GM12873 (cell line): ENCODE measurements around the gene RPL37.

Experiments
- CTCF ChIP-seq: IDR thresholded peaks from 2 replicates; pipeline ENCODE4 v1.5.1; 2012; ENCODE audit warnings: low read depth, mild to moderate bottlenecking, moderate library complexity, low read length, control low read depth; ENCODE audit not compliant: insufficient read depth; ENCODE audit errors: missing control alignments

RPL37 gene

DNA sequence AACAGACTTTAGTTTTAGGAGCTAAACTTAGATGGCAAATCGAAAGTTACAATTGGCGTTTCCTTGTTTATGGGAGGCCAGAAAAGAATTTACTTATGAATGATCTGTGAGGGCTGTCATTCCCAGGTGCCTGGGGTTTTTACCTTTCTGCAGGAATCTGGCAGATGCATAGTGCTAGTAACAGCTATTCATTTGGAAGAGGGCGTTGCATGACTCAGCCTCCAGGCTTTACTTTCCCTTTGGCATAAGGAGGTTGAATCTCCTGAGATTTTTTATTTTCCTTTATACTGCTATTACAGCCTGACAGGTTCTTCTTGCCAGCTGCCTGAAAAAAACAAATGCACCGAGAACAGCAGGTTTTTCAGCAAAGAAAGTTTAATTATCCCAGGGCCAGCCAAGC is 36.2 kb upstream of the RPL37 start:
- no peak for TF ChIP-seq CTCF

- no peak for TF ChIP-seq CTCF
Measured at GRCh38 chr5:40869384-40869783, 34.4 kb upstream of the RPL37 start.

GRCh38 chr5:40866844-40867243 is 31.8 kb upstream of the RPL37 start:
- TF ChIP-seq CTCF, result no peak

DNA sequence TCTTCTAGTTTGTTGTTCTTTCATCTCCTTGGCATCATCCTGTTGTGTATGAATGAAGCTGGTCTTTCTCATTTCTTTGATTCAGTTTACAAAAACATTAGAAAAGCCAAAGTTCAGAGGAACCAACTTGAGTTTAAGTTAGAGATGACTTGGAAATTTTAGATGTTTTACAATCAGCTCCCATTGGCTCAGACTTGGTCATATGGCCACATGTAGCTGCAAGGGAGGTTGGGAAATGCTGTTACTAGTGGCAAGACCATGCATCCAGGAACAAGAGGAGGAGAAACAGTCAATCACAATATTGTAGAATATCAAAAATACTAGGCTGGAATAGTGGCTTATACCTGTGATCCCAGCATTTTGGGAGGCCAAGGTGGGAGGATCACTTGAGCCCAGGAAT is 25.7 kb upstream of the RPL37 start:
- no peak for TF ChIP-seq CTCF

DNA sequence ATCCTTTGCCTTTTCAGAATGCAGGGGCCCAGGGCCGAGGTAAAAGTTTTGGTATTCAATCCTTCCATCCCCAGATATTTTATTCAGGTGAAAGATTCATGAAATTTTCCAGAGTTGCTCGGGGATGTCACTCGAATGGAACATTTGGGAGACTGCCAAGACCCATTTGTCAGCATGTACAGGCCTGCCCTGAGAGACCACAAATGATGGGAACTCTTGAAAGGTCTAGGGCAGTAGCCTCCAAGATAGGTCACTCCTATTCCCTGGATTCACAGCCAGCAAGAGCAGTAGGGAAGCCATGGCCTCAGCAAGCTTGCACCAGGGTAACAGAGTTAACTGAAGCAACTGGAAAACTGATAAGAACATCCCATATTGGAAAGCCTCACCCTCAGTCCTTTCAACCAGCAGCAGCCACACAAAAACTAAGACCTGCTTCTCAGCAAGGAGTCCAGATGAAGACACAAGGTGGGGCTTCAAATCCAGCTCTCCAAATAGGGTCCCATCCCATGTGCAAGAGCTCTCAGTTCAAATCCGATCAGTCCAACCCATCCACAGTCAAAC is 18.7 kb upstream of the RPL37 start:
- no peak for TF ChIP-seq CTCF

DNA sequence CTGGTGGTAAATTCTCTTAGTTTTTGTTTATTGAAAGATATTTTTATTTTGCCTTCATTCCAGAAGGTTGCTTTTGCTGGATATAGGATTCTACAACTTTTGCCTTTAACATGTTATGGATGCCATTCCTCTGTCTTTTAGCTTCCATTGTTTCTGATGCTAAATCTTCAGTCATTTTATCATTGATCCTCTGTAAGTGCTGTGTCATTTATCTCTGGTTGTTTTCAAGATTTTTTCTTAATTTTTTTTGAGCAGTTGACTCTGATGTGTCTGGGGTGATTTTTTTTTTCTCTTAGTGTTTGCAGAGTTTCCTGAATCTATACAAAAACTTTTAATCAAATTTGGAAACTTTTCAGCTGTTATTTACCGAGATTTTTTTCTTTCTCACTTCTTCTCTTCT is 12.5 kb upstream of the RPL37 start:
- no peak for TF ChIP-seq CTCF

DNA sequence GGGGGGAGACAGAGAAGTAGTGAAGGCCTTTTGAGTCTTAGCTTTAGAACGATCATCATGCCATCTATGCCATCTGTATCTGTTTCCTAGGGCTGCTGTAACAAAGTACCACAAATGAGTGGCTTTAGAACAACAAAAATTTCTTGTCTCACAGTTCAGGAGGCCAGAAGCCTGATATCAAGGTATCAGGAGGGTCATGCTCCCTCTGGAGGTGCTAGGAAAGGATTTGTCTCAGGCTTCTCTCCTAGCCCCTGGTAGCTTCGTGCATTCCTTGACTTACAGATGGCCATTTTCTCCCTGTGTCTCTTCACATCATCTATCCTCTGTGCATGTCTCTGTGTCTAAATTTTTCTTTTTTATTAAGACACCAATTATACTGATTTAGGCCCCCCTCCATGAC is 11.3 kb upstream of the RPL37 start:
- TF ChIP-seq CTCF, result no peak

- no peak for TF ChIP-seq CTCF
Measured at GRCh38 chr5:40844565-40844964, 9.5 kb upstream of the RPL37 start.
